Measurements from ENCODE around the gene RNF38.
"Not testable (repeated sequence)": the region's sequence is repeated elsewhere in the genome, so short reads cannot be mapped to it uniquely, and the experiment has no call there.

DNA sequence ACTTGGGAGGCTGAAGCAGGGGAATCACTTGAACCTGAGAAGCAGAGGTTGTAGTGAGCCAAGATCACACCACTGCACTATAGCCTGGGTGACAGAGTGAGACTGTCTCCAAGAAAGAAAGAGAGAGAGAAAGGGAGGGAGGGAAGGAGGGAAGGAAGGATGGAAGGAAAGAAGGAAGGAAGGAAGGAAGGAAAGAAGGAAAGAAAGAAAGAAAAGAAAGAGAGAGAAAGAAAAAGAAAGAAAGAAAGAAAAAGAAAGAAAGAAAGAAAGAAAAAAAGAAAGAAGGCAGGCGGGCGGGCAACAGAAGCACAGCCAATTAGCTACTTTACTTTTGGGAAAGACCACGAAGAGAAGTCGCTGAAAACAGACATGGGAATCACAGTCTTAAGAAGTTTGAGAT lies 9.0 kb upstream of the RNF38 start:
- not testable (repeated sequence) for TF ChIP-seq EP300 (IDR thresholded peaks at IDR 0.05)
- TF ChIP-seq, protein P1, sequence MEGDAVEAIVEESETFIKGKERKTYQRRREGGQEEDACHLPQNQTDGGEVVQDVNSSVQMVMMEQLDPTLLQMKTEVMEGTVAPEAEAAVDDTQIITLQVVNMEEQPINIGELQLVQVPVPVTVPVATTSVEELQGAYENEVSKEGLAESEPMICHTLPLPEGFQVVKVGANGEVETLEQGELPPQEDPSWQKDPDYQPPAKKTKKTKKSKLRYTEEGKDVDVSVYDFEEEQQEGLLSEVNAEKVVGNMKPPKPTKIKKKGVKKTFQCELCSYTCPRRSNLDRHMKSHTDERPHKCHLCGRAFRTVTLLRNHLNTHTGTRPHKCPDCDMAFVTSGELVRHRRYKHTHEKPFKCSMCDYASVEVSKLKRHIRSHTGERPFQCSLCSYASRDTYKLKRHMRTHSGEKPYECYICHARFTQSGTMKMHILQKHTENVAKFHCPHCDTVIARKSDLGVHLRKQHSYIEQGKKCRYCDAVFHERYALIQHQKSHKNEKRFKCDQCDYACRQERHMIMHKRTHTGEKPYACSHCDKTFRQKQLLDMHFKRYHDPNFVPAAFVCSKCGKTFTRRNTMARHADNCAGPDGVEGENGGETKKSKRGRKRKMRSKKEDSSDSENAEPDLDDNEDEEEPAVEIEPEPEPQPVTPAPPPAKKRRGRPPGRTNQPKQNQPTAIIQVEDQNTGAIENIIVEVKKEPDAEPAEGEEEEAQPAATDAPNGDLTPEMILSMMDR (IDR thresholded peaks at IDR 0.05), result not testable (repeated sequence)
